BJ (cell line): Measurements from ENCODE around the gene GYS2. TPM values are rescaled to one million over a fixed set of nuclear protein-coding genes. Genes with fewer than 3 reads are reported as not detected.

Experiments
- CTCF ChIA-PET: fragments of 350-600 bp; formaldehyde crosslinking; extraction: SDS; loops from one replicate; lab custom pipeline; 2021; ENCODE audit warnings: antibody characterized with exemption, inconsistent platforms; lab: Yijun Ruan, JAX
- POLR2A ChIA-PET: fragments of 300-600 bp; sonication (Branson Sonifier 250); formaldehyde crosslinking; extraction: SDS; loops from one replicate; lab custom pipeline; 2021; ENCODE audit warnings: antibody characterized with exemption; lab: Charles Lee
- DNase-seq: peaks from one replicate; pipeline ENCODE4 v3.0.0-alpha.2; 2011; ENCODE audit warnings: low read depth
- H3K27me3 ChIP-seq: 2 replicates; pipeline ENCODE4 v1.6.0; 2011; ENCODE audit warnings: low read length; ENCODE audit not compliant: control insufficient read depth, insufficient read depth
- H3K36me3 ChIP-seq: 2 replicates; pipeline ENCODE4 v1.5.1; 2011; ENCODE audit warnings: low read length; ENCODE audit not compliant: control insufficient read depth, insufficient read depth
- H3K4me3 ChIP-seq: 2 replicates; pipeline ENCODE4 v1.5.1; 2011; ENCODE audit warnings: low read depth, mild to moderate bottlenecking, control low read depth, low read length
- CTCF ChIP-seq: IDR thresholded peaks from 2 replicates; pipeline ENCODE4 v1.5.1; 2011; ENCODE audit warnings: low read depth, mild to moderate bottlenecking, control low read depth, inconsistent platforms, low read length, moderate library complexity; ENCODE audit not compliant: insufficient read depth
- polyA plus RNA-seq: library from polyadenylated mRNA; depleted of rRNA; stranded (reverse); fragments of >200 nt; gene quantifications from 2 replicates; pipeline ENCODE4 v1.2.3, GENCODE V29; 2011

Gene GYS2
- polyA plus RNA-seq, 1 experiment, result not detected

- Histone ChIP-seq H3K4me3 (peak overlapping the region; percentile 48; the same call in 1 of the 2 replicates), H3K36me3 (no peaks in the 10 kb centered on the region), H3K27me3 (peaks cover 12% of the 10 kb centered on the region)
- ChIA-PET CTCF (no interaction called here), POLR2A (no interaction called here)
- DNase-seq, result no peak
- no peak for TF ChIP-seq CTCF
These were observed 77.8 kb downstream of the GYS2 start for GRCh38 chr12:21526721-21527345.

- H3K36me3 ChIP-seq, result no peaks in the 10 kb centered on the region
- DNase-seq, result no peak
- peaks cover 7% of the 10 kb centered on the region for H3K27me3 ChIP-seq
- no peak within 1 kb of the TSS for H3K4me3 ChIP-seq
- TF ChIP-seq CTCF, result no peak
- CTCF ChIA-PET, result no interaction called here
- POLR2A ChIA-PET, result no interaction called here
These were observed 78.6 kb downstream of the GYS2 start, which contains the start of gene SPX for GRCh38 chr12:21526053-21526452. TSS of gene SPX (plus strand) at chr12:21526296. CDS start at chr12:21526473, 177 bp downstream.

GRCh38 chr12:21523148-21523547, 81.5 kb downstream of the GYS2 start:
- Histone ChIP-seq H3K27me3 (peaks cover 5% of the 10 kb centered on the region; the same call in 1 of the 2 replicates), H3K36me3 (no peaks in the 10 kb centered on the region), H3K4me3 (no peak overlapping the region)
- no peak for TF ChIP-seq CTCF
- POLR2A ChIA-PET, result no interaction called here
- no peak for DNase-seq
- CTCF ChIA-PET, result no interaction called here

GRCh38 chr12:21521541-21521940, 83.1 kb downstream of the GYS2 start:
- no peak for TF ChIP-seq CTCF
- POLR2A ChIA-PET, result no interaction called here
- DNase-seq, result no peak
- CTCF ChIA-PET, result no interaction called here
- Histone ChIP-seq H3K36me3 (no peaks in the 10 kb centered on the region), H3K27me3 (no peaks in the 10 kb centered on the region; the same call in 1 of the 2 replicates), H3K4me3 (no peak overlapping the region)

GRCh38 chr12:21518451-21518850, 86.2 kb downstream of the GYS2 start:
- DNase-seq, result no peak
- H3K4me3 ChIP-seq, result no peak overlapping the region
- H3K36me3 ChIP-seq, result no peaks in the 10 kb centered on the region
- H3K27me3 ChIP-seq, result no peaks in the 10 kb centered on the region
- ChIA-PET POLR2A (no interaction called here), CTCF (no interaction called here)
- no peak for TF ChIP-seq CTCF
